H9 (cell line): Measurements from ENCODE around the gene PROCA1. TPM values are rescaled to one million over a fixed set of nuclear protein-coding genes. Genes with fewer than 3 reads are reported as not detected.
A peak's percentile ranks its signal among the peaks of the same experiment; 100 is the strongest.

Experiments used
- DNase-seq: peaks from one replicate; pipeline ENCODE4 v3.0.0-alpha.2; 2017
- H2AFZ ChIP-seq: one replicate; pipeline ENCODE4 v1.6.1; 2013; ENCODE audit warnings: mild to moderate bottlenecking, low read length, control low read depth, moderate library complexity
- H2AK5ac ChIP-seq: 2 replicates; pipeline ENCODE4 v1.6.1; 2013; ENCODE audit warnings: low read length, control low read depth, mixed read lengths; ENCODE audit not compliant: insufficient read length
- H2BK120ac ChIP-seq: one replicate; pipeline ENCODE4 v1.6.1; 2013; ENCODE audit warnings: low read depth, mild to moderate bottlenecking, low read length, control low read depth, inconsistent platforms; ENCODE audit not compliant: poor library complexity, severe bottlenecking
- H2BK12ac ChIP-seq: 2 replicates; pipeline ENCODE4 v1.6.1; 2013; ENCODE audit warnings: low read length, control low read depth, mixed read lengths, low read depth; ENCODE audit not compliant: insufficient read length
- H2BK15ac ChIP-seq: 2 replicates; pipeline ENCODE4 v1.6.1; 2013; ENCODE audit warnings: low read depth, low read length, control low read depth
- H2BK20ac ChIP-seq: one replicate; pipeline ENCODE4 v1.6.1; 2013; ENCODE audit warnings: low read depth, mild to moderate bottlenecking, low read length, control low read depth, inconsistent platforms; ENCODE audit not compliant: poor library complexity, severe bottlenecking
- H2BK5ac ChIP-seq: 2 replicates; pipeline ENCODE4 v1.6.1; 2013; ENCODE audit warnings: low read length, control low read depth, mixed read lengths; ENCODE audit not compliant: insufficient read length
- H3K14ac ChIP-seq: 2 replicates; pipeline ENCODE4 v1.6.1; 2013; ENCODE audit warnings: low read length, control low read depth; ENCODE audit not compliant: insufficient read depth
- H3K18ac ChIP-seq: 2 replicates; pipeline ENCODE4 v1.6.1; 2013; ENCODE audit warnings: low read depth, mild to moderate bottlenecking, mixed read lengths, low read length, control low read depth; ENCODE audit not compliant: insufficient read length
- H3K23ac ChIP-seq: 2 replicates; pipeline ENCODE4 v1.6.1; 2013; ENCODE audit warnings: low read length, control low read depth, mixed read lengths, low read depth; ENCODE audit not compliant: insufficient read length
- H3K23me2 ChIP-seq: 2 replicates; pipeline ENCODE4 v1.6.1; 2013; ENCODE audit warnings: low read depth, mild to moderate bottlenecking, mixed read lengths, low read length, control low read depth; ENCODE audit not compliant: insufficient read length, poor library complexity, severe bottlenecking
- H3K27ac ChIP-seq: 2 replicates; pipeline ENCODE4 v1.5.1; 2013; ENCODE audit warnings: low read length, control low read depth, mixed read lengths, low read depth; ENCODE audit not compliant: insufficient read length
- H3K27me3 ChIP-seq: 2 replicates; pipeline ENCODE4 v1.6.1; 2013; ENCODE audit warnings: low read length, control low read depth, inconsistent platforms; ENCODE audit not compliant: insufficient read depth
- H3K4ac ChIP-seq: 2 replicates; pipeline ENCODE4 v1.6.1; 2013; ENCODE audit warnings: low read depth, mild to moderate bottlenecking, control low read depth, inconsistent platforms, low read length, moderate library complexity
- H3K4me1 ChIP-seq: 2 replicates; pipeline ENCODE4 v1.6.1; 2013; ENCODE audit warnings: low read length, control low read depth, inconsistent platforms; ENCODE audit not compliant: insufficient read depth
- H3K4me2 ChIP-seq: 2 replicates; pipeline ENCODE4 v1.6.1; 2013; ENCODE audit warnings: low read length, control low read depth, mixed read lengths; ENCODE audit not compliant: insufficient read length, insufficient read depth
- H3K56ac ChIP-seq: 2 replicates; pipeline ENCODE4 v1.6.1; 2013; ENCODE audit warnings: low read depth, mild to moderate bottlenecking, mixed read lengths, low read length, control low read depth; ENCODE audit not compliant: insufficient read length
- H3K79me1 ChIP-seq: 2 replicates; pipeline ENCODE4 v1.6.1; 2013; ENCODE audit warnings: low read depth, mild to moderate bottlenecking, moderate library complexity, low read length, control low read depth, inconsistent platforms; ENCODE audit not compliant: insufficient read depth, poor library complexity, severe bottlenecking
- H3K79me2 ChIP-seq: 2 replicates; pipeline ENCODE4 v1.6.1; 2013; ENCODE audit warnings: low read length, control low read depth, inconsistent platforms; ENCODE audit not compliant: insufficient read depth
- H3K9ac ChIP-seq: 2 replicates; pipeline ENCODE4 v1.6.1; 2013; ENCODE audit warnings: low read length, control low read depth, mixed read lengths; ENCODE audit not compliant: insufficient read length; ENCODE audit errors: extremely low read depth
- H3K9me3 ChIP-seq: one replicate; pipeline ENCODE4 v1.6.1; 2013; ENCODE audit warnings: low read depth, low read length, inconsistent platforms; ENCODE audit not compliant: control insufficient read depth
- H3T11ph ChIP-seq: one replicate; pipeline ENCODE4 v1.6.1; 2013; ENCODE audit warnings: mild to moderate bottlenecking, low read length, control low read depth, inconsistent platforms
- H4K20me1 ChIP-seq: one replicate; pipeline ENCODE4 v1.6.1; 2013; ENCODE audit not compliant: control insufficient read depth, insufficient read length, insufficient read depth
- H4K5ac ChIP-seq: 2 replicates; pipeline ENCODE4 v1.6.1; 2013; ENCODE audit warnings: low read depth, mild to moderate bottlenecking, mixed read lengths, low read length, control low read depth; ENCODE audit not compliant: insufficient read length
- H4K8ac ChIP-seq: replicated peaks from 2 replicates; pipeline ENCODE4 v1.6.1; 2013; ENCODE audit warnings: low read length, control low read depth, mixed read lengths, low read depth; ENCODE audit not compliant: insufficient read length
- H4K91ac ChIP-seq: 2 replicates; pipeline ENCODE4 v1.6.1; 2013; ENCODE audit warnings: low read depth, mild to moderate bottlenecking, moderate library complexity, mixed read lengths, low read length, control low read depth; ENCODE audit not compliant: insufficient read length
- H3K27ac Mint-ChIP-seq, 3 experiments: 2 replicates in 2 of 3; 3 replicates in 1 of 3; pipeline ENCODE4 v1.8.0; 2020 to 2021; ENCODE audit warnings: mixed read lengths in 3 of 3, mild to moderate bottlenecking in 1 of 3, moderate library complexity in 1 of 3
- H3K27me3 Mint-ChIP-seq: 2 replicates; pipeline ENCODE4 v1.8.0; 2021; ENCODE audit warnings: low read depth, mild to moderate bottlenecking, moderate library complexity, mixed read lengths
- H3K36me3 Mint-ChIP-seq, 3 experiments: 2 replicates in 2 of 3; 3 replicates in 1 of 3; pipeline ENCODE4 v1.8.0; 2020 to 2021; ENCODE audit warnings: low read depth in 3 of 3, mixed read lengths in 3 of 3; ENCODE audit not compliant: insufficient read depth in 1 of 3
- H3K4me1 Mint-ChIP-seq, 2 experiments: 2 replicates each; pipeline ENCODE4 v1.8.0; 2020; ENCODE audit warnings: mixed read lengths in 2 of 2
- H3K4me3 Mint-ChIP-seq, 2 experiments: 2 replicates in 1 of 2; 3 replicates in 1 of 2; pipeline ENCODE4 v1.8.0; 2020 to 2021; ENCODE audit warnings: mild to moderate bottlenecking in 2 of 2, mixed read lengths in 2 of 2, moderate library complexity in 1 of 2
- H3K9me3 Mint-ChIP-seq, 2 experiments: 2 replicates in 1 of 2; 3 replicates in 1 of 2; pipeline ENCODE4 v1.8.0; 2020; ENCODE audit warnings: mild to moderate bottlenecking in 2 of 2, mixed read lengths in 2 of 2, moderate library complexity in 1 of 2
- CTCF ChIP-seq: fragments of 200-600 bp; sonication (generic); conservative IDR thresholded peaks from 3 replicates; pipeline ENCODE4 v1.8.0; 2021; ENCODE audit warnings: antibody characterized with exemption, mild to moderate bottlenecking
- WGBS: extraction: QIAGEN DNeasy Blood & Tissue Kit; methylation state at CpG from one replicate; pipeline ENCODE4 v1.1.7; 2013; ENCODE audit warnings: missing lambda C conversion rate, low lambda C conversion rate, mixed read lengths; ENCODE audit not compliant: insufficient read length; ENCODE audit errors: extremely low coverage; 5-methylcytosine and 5-hydroxymethylcytosine counted together
- total RNA-seq: library from RNA; stranded (reverse); gene quantifications from 2 replicates; pipeline ENCODE4 v1.2.1, GENCODE V29; 2021

Gene PROCA1
- total RNA-seq, 1 experiment from 2014 or later, result 15.0 TPM

GRCh38 chr17:28759256-28759865 is 47.7 kb upstream of the PROCA1 start:
- no peak overlapping the region for H2BK20ac ChIP-seq
- no peak overlapping the region for H3K23ac ChIP-seq
- H4K91ac ChIP-seq, result no peak overlapping the region
- no peaks in the 10 kb centered on the region for H3K79me2 ChIP-seq
- Mint-ChIP-seq H3K4me3 (peak overlapping the region in 1 of 2 experiments; percentile 50; a peak in 1 of 5 replicates), H3K36me3 (peaks cover 38 to 50% (median 41%) of the 10 kb centered on the region in 3 experiments; a peak in 6 of 7 replicates), H3K27me3 (0 out of 2 replicates have a peak, but pooled peaks cover 1% of the 10 kb centered on the region), H3K27ac (peak overlapping the region in 2 of 3 experiments; percentile 57 to 97; a peak in 4 of 7 replicates), H3K4me1 (peaks cover 40 to 44% of the 10 kb centered on the region in 2 experiments), H3K9me3 (no peaks in the 10 kb centered on the region)
- H3K9ac ChIP-seq, result no peak overlapping the region
- H2AK5ac ChIP-seq, result no peak overlapping the region
- no peak overlapping the region for H3K56ac ChIP-seq
- H3K79me1 ChIP-seq, result no peaks in the 10 kb centered on the region
- H2BK12ac ChIP-seq, result no peak overlapping the region
- peaks cover 12% of the 10 kb centered on the region; the same call in 1 of the 2 replicates for H3K4me1 ChIP-seq
- H2BK120ac ChIP-seq, result no peak overlapping the region
- H2BK5ac ChIP-seq, result no peak overlapping the region
- H3K4me2 ChIP-seq, result no peak overlapping the region
- no peak overlapping the region for H4K8ac ChIP-seq
- no peaks in the 10 kb centered on the region for H3K9me3 ChIP-seq
- no peak overlapping the region for H2AFZ ChIP-seq
- no peak for DNase-seq
- no peaks in the 10 kb centered on the region for H3K23me2 ChIP-seq
- H3K18ac ChIP-seq, result no peak overlapping the region
- H4K5ac ChIP-seq, result no peak overlapping the region
- no peak for TF ChIP-seq CTCF
- no peak overlapping the region for H2BK15ac ChIP-seq
- no peaks in the 10 kb centered on the region for H4K20me1 ChIP-seq
- no peak overlapping the region for H3K27ac ChIP-seq
- WGBS, result no CpG with 5 or more reads among the region's 18 CpGs
- no peak overlapping the region for H3K14ac ChIP-seq
- no peak overlapping the region for H3K4ac ChIP-seq
- no peaks in the 10 kb centered on the region for H3K27me3 ChIP-seq
- H3T11ph ChIP-seq, result no peak overlapping the region
